ENCODE results near the gene EVA1C.
A peak's percentile ranks its signal among the peaks of the same experiment; 100 is the strongest.

DNA sequence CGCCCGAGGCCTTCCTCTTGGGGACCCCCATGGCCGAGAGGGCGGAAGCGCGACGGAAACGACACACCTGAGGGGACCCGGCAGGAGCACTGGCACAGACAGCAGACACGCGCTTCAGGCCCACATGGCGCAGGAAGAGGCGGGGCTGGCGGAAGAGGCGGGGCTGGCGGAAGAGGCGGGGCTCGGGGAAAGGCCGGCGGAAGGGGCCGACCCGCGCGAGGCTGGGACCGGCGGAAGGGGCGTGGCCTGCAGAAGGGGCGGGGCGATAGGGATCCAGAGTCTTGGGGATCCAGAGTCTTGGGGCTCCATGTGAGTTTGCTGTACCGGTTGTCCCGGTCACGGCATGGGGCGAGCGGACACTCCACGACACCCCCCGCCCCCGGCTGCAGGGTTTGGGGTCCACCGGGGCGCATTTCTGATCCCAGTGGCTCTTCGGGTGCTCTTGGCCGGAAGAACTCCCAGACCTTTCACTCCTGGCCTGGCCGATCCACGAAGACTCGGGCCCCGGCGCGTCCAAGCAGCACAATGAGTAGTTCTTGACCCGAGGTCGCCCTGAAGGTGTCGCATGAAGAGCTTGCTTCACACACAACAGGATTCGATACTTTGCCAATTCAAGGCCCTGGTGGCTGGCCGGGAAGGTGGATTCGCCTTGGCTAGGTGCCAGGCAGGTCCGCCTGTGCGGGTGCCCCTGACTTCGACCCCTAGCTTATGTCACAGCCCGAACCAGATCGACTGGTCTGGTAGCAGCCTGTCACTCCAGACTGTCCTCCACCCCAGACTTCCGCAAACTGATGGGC, 19.4 kb upstream of the EVA1C start, which contains the start of gene URB1:
- TF ChIP-seq TAF1 (IDR thresholded peaks at IDR 0.05; ENCODE audit: low read depth) (peak; percentile 76), RAD21 (IDR thresholded peaks at IDR 0.05; ENCODE audit: low read depth) (no peak), EP300 (IDR thresholded peaks at IDR 0.05; ENCODE audit: borderline replicate concordance) (0 out of 2 replicates have a peak, but pooled peaks have one; percentile 13), TEAD4 (IDR thresholded peaks at IDR 0.05) (no peak), CEBPB (IDR thresholded peaks at IDR 0.05) (no peak), MAX (IDR thresholded peaks at IDR 0.05) (peak; percentile 97), NFIC (IDR thresholded peaks at IDR 0.05) (peak; percentile 87), CREB1 (IDR thresholded peaks at IDR 0.05; ENCODE audit: low read depth) (no peak), EGR1 (IDR thresholded peaks at IDR 0.05) (no peak)
